Fibroblast of lung (primary cell): Measurements from ENCODE around the gene RNU5B-1.

Experiments
- CTCF ChIP-seq, 2 donors: IDR thresholded peaks in 1 of 2; conservative IDR thresholded peaks in 1 of 2; 1 replicate in 1 of 2; 2 replicates in 1 of 2; pipeline ENCODE4 v1.5.1; 2011 to 2012; ENCODE audit warnings: low read length in 2 of 2, control low read depth in 1 of 2, inconsistent platforms in 1 of 2, low read depth in 1 of 2, mild to moderate bottlenecking in 1 of 2
- EZH2 ChIP-seq: IDR thresholded peaks from 2 replicates; pipeline ENCODE4 v1.5.1; 2012; ENCODE audit warnings: low read length, control low read depth, mild to moderate bottlenecking; ENCODE audit errors: missing control alignments

GRCh38 chr15:65302061-65302460 lies 2.4 kb upstream of the RNU5B-1 start:
- TF ChIP-seq CTCF (conservative IDR thresholded peaks at IDR 0.05 in 1 of 2, IDR thresholded peaks at IDR 0.05 in 1 of 2; ENCODE audit: low read depth in 1 of 2, low read length in 2 of 2) (no peak), EZH2 (no peak)
